GM12878 (cell line): ENCODE data around the gene CDC42BPA. TPM values are rescaled to one million over a fixed set of nuclear protein-coding genes. Genes with fewer than 3 reads are reported as not detected.

ENCODE experiments used
- ATAC-seq: fragments of 200-7000 bp; cut with Tn5 transposase; 3 replicates; pipeline ENCODE4 v1.9.1; 2020; ENCODE audit warnings: mild to moderate bottlenecking, moderate library complexity
- BruUV-seq: library from RNA; stranded (reverse); fragments of 400-500 nt; replicated peaks from 2 replicates; lab custom pipeline; 2021; lab: Mats Ljungman, UMichigan
- CTCF ChIA-PET: fragments of 300-600 bp; sonication (Branson Sonifier 250); formaldehyde crosslinking; extraction: SDS; loops from one replicate; lab custom pipeline; 2021; ENCODE audit warnings: inconsistent platforms; lab: Yijun Ruan, JAX
- POLR2A ChIA-PET: fragments of 350-600 bp; formaldehyde crosslinking; extraction: SDS; loops from one replicate; lab custom pipeline; 2021; ENCODE audit warnings: inconsistent platforms; lab: Charles Lee
- RAD21 ChIA-PET: fragments of 300-600 bp; sonication (Branson Sonifier 250); formaldehyde crosslinking; loops from one replicate; lab custom pipeline; 2023; ENCODE audit warnings: antibody characterized with exemption; ENCODE audit not compliant: unreplicated experiment; lab: Charles Lee
- SMC1A ChIA-PET: fragments of 300-600 bp; sonication (Branson Sonifier 250); formaldehyde crosslinking; loops from one replicate; lab custom pipeline; 2023; ENCODE audit not compliant: unreplicated experiment, uncharacterized antibody; lab: Charles Lee
- DNase-seq: peaks from one replicate; pipeline ENCODE4 v3.0.0-alpha.2; 2011; ENCODE audit warnings: low read depth, low spot score
- FAIRE-seq: peaks from 3 replicates; lab custom pipeline; 2011; peaks lifted over from hg19 to GRCh38; lab: Jason Lieb, UNC
- H2AFZ ChIP-seq: 2 replicates; pipeline ENCODE4 v1.6.0; 2011; ENCODE audit warnings: low read depth, low read length, control low read depth; ENCODE audit not compliant: control insufficient read depth
- H3K27ac ChIP-seq: 2 replicates; pipeline ENCODE4 v1.5.1; 2011; ENCODE audit warnings: control low read depth; ENCODE audit not compliant: control insufficient read depth, insufficient read depth
- H3K27me3 ChIP-seq, 2 experiments: replicated peaks in 1 of 2; 2 replicates each; pipeline versions ENCODE4 v1.6.0 to v1.6.1; 2011; ENCODE audit warnings: low read length in 1 of 2; ENCODE audit not compliant: control insufficient read depth in 2 of 2, insufficient read depth in 2 of 2
- H3K36me3 ChIP-seq, 2 experiments: 2 replicates each; pipeline ENCODE4 v1.5.1; 2011; ENCODE audit warnings: low read length in 1 of 2; ENCODE audit not compliant: control insufficient read depth in 2 of 2, insufficient read depth in 2 of 2
- H3K4me1 ChIP-seq: 2 replicates; pipeline ENCODE4 v1.6.1; 2011; ENCODE audit warnings: mild to moderate bottlenecking, low read length, moderate library complexity, mixed read lengths; ENCODE audit not compliant: control insufficient read depth, insufficient read depth
- H3K4me2 ChIP-seq: 2 replicates; pipeline ENCODE4 v1.6.0; 2011; ENCODE audit warnings: control low read depth; ENCODE audit not compliant: control insufficient read depth, insufficient read depth
- H3K4me3 ChIP-seq: fragments of 200-600 bp; sonication (generic); 2 replicates; pipeline ENCODE4 v1.5.1; 2016
- H3K79me2 ChIP-seq: 2 replicates; pipeline ENCODE4 v1.6.0; 2011; ENCODE audit warnings: low read length; ENCODE audit not compliant: control insufficient read depth, insufficient read depth
- H3K9ac ChIP-seq: 2 replicates; pipeline ENCODE4 v1.8.0; 2011; ENCODE audit warnings: low read length, control low read depth, mixed read lengths; ENCODE audit not compliant: control insufficient read depth, insufficient read depth
- H3K9me3 ChIP-seq: replicated peaks from 3 replicates; pipeline ENCODE4 v1.5.1; 2011; ENCODE audit warnings: mild to moderate bottlenecking, low read length; ENCODE audit not compliant: control insufficient read depth, insufficient read depth
- H4K20me1 ChIP-seq: 2 replicates; pipeline ENCODE4 v1.6.0; 2011; ENCODE audit not compliant: control insufficient read depth, insufficient read depth
- BCL11A ChIP-seq: IDR thresholded peaks from 2 replicates; pipeline ENCODE4 v1.6.1; 2011; ENCODE audit warnings: low read depth, low read length
- CREB1 ChIP-seq: IDR thresholded peaks from 2 replicates; pipeline ENCODE4 v1.6.1; 2012; ENCODE audit warnings: low read depth, mild to moderate bottlenecking, inconsistent platforms
- IKZF2 ChIP-seq, 2 experiments: fragments of 450-650 bp; IDR thresholded peaks; 2 replicates each; pipeline ENCODE4 v1.6.1; 2017; ENCODE audit warnings: mild to moderate bottlenecking in 2 of 2, moderate library complexity in 2 of 2
- PAX8 ChIP-seq: fragments of 450-650 bp; IDR thresholded peaks from 2 replicates; pipeline ENCODE4 v1.6.1; 2017; ENCODE audit warnings: mild to moderate bottlenecking, moderate library complexity
- RCOR1 ChIP-seq: conservative IDR thresholded peaks from 2 replicates; pipeline ENCODE4 v1.6.1; 2012; ENCODE audit warnings: low read depth, low read length, improper control_type of control experiment
- WGBS: methylation state at CpG from one replicate; pipeline ENCODE4 v1.1.6; 2016; ENCODE audit warnings: low lambda C conversion rate; ENCODE audit not compliant: insufficient replicate concordance, insufficient coverage; ENCODE audit errors: missing lambda C conversion rate; 5-methylcytosine and 5-hydroxymethylcytosine counted together
- in situ Hi-C: fragments of 300-500 bp; cut with MboI; formaldehyde crosslinking; loops from 9 replicates; pipeline ENCODE4 v1.14.3; 2018; ENCODE audit warnings: mixed read lengths
- intact Hi-C: fragments of 100-400 bp; cut with micrococcal nuclease; formaldehyde crosslinking; loops from one replicate; pipeline ENCODE4 v1.14.2; 2022; ENCODE audit not compliant: unreplicated experiment
- polyA plus RNA-seq, 11 experiments: library from polyadenylated mRNA; depleted of rRNA in 4 of 11; unstranded in 6 of 11; stranded (reverse) in 5 of 11; fragments of >200 nt; fragmentation: Nextera tagmentation in 4 of 11; fragmentation: Illumina TruSeq in 1 of 11; extraction: Ambion mirVana in 4 of 11; extraction: Trizol in 1 of 11; gene quantifications; 1 replicate in 1 of 11; 2 replicates in 10 of 11; pipeline versions ENCODE4 v1.2.1 to v1.2.3, GENCODE V29; 2011 to 2016; ENCODE audit warnings: inconsistent platforms in 2 of 11, missing spikeins in 2 of 11, low read depth in 1 of 11
- total RNA-seq, 4 experiments: library from RNA; depleted of rRNA in 3 of 4; stranded (reverse); fragments of >200 nt in 3 of 4; fragmentation: Illumina TruSeq in 1 of 4; extraction: Trizol in 1 of 4; gene quantifications; 2 replicates each; pipeline versions ENCODE4 v1.2.1 to v1.2.3, GENCODE V29; 2013 to 2021
- TF ChIP-seq, protein P1 (sequence below): fragments of 450-650 bp; IDR thresholded peaks from 2 replicates; pipeline ENCODE4 v1.6.1; 2017; ENCODE audit warnings: mild to moderate bottlenecking, moderate library complexity
- TF ChIP-seq, protein P2 (sequence below): IDR thresholded peaks from 2 replicates; pipeline ENCODE4 v1.6.1; 2012; ENCODE audit warnings: mild to moderate bottlenecking, low read depth, low read length
- TF ChIP-seq, protein P3 (sequence below): fragments of 450-650 bp; IDR thresholded peaks from 2 replicates; pipeline ENCODE4 v1.6.1; 2016; ENCODE audit warnings: mild to moderate bottlenecking

CDC42BPA gene
- total and polyA plus RNA-seq, 10 of the 15 experiments (the other 5 are each of a cell fraction or from before 2014, with no cell fraction given), result 0.02 to 0.52 (median 0.10) TPM

DNA sequence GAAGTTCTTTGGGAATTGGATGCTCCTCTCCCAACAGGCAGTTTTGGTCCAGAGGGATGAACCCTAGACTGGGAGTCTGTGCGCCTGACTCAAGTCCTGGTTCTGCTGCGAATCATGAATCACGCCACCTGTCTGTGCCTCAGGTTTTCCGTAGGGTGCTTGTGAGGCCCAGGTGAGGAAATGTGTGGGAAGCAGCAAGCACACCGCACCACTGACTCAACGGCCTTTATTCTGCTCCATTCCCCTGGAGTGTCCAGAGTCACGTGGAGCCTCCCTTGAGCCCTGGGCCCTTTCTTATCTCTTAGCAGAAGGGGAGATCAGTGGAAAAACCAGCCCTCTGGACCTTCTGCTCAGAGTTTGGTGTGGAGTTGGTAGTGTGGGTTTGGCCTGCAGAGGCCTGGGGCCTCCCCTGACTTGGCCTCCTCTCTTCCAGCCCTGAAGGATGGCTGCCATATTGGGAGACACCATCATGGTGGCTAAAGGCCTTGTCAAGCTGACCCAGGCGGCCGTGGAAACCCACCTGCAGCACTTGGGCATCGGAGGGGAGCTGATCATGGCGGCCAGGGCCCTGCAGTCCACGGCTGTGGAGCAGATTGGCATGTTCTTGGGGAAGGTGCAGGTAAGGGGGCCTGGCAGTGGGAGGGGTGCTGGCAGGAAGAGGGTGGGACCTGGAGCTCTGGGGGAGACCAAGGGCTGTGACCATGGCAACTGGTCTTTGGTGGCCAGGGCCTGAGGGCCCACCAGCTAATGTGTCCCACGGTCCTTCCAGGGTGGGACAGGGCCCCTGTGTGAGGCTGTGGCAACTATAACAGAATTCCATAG is 357.1 kb downstream of the CDC42BPA start (continued):
- TF ChIP-seq, protein P1, sequence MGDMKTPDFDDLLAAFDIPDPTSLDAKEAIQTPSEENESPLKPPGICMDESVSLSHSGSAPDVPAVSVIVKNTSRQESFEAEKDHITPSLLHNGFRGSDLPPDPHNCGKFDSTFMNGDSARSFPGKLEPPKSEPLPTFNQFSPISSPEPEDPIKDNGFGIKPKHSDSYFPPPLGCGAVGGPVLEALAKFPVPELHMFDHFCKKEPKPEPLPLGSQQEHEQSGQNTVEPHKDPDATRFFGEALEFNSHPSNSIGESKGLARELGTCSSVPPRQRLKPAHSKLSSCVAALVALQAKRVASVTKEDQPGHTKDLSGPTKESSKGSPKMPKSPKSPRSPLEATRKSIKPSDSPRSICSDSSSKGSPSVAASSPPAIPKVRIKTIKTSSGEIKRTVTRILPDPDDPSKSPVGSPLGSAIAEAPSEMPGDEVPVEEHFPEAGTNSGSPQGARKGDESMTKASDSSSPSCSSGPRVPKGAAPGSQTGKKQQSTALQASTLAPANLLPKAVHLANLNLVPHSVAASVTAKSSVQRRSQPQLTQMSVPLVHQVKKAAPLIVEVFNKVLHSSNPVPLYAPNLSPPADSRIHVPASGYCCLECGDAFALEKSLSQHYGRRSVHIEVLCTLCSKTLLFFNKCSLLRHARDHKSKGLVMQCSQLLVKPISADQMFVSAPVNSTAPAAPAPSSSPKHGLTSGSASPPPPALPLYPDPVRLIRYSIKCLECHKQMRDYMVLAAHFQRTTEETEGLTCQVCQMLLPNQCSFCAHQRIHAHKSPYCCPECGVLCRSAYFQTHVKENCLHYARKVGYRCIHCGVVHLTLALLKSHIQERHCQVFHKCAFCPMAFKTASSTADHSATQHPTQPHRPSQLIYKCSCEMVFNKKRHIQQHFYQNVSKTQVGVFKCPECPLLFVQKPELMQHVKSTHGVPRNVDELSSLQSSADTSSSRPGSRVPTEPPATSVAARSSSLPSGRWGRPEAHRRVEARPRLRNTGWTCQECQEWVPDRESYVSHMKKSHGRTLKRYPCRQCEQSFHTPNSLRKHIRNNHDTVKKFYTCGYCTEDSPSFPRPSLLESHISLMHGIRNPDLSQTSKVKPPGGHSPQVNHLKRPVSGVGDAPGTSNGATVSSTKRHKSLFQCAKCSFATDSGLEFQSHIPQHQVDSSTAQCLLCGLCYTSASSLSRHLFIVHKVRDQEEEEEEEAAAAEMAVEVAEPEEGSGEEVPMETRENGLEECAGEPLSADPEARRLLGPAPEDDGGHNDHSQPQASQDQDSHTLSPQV, result no peak
- no peak for TF ChIP-seq BCL11A
- no peak for TF ChIP-seq RCOR1
- TF ChIP-seq CREB1, result no peak
- no peak for TF ChIP-seq IKZF2 (IDR thresholded peaks at IDR 0.05)
- no peak for TF ChIP-seq PAX8

GRCh38 chr1:226960256-226960655 is 358.0 kb downstream of the CDC42BPA start:
- H3K79me2 ChIP-seq, result no peaks in the 10 kb centered on the region
- H3K27ac ChIP-seq, result no peak overlapping the region
- H3K9me3 ChIP-seq, result no peaks in the 10 kb centered on the region; the same call in 2 of the 3 replicates
- no peaks in the 10 kb centered on the region; the same call in 1 of the 2 replicates for H3K4me1 ChIP-seq
- no peak overlapping the region for H3K4me3 ChIP-seq
- in situ Hi-C loops (no loop called here), intact Hi-C loops (no loop called here)
- H3K9ac ChIP-seq, result no peak overlapping the region
- no peak overlapping the region for H3K4me2 ChIP-seq
- ChIA-PET CTCF (no interaction called here), RAD21 (no interaction called here), SMC1A (no interaction called here), POLR2A (no interaction called here)
- H2AFZ ChIP-seq, result no peak overlapping the region
- DNase-seq (no peak), ATAC-seq (no peak), FAIRE-seq (no peak)
- H4K20me1 ChIP-seq, result no peaks in the 10 kb centered on the region; the same call in 1 of the 2 replicates
- no TSS peak for BruUV-seq
- H3K27me3 ChIP-seq, result no peaks in the 10 kb centered on the region
- 84% methylated on average over 5 of the region's 5 CpGs for WGBS
- H3K36me3 ChIP-seq, result peaks cover 0 to 3% of the 10 kb centered on the region in 2 experiments; a peak in 2 of 4 replicates
- TF ChIP-seq, protein P2, sequence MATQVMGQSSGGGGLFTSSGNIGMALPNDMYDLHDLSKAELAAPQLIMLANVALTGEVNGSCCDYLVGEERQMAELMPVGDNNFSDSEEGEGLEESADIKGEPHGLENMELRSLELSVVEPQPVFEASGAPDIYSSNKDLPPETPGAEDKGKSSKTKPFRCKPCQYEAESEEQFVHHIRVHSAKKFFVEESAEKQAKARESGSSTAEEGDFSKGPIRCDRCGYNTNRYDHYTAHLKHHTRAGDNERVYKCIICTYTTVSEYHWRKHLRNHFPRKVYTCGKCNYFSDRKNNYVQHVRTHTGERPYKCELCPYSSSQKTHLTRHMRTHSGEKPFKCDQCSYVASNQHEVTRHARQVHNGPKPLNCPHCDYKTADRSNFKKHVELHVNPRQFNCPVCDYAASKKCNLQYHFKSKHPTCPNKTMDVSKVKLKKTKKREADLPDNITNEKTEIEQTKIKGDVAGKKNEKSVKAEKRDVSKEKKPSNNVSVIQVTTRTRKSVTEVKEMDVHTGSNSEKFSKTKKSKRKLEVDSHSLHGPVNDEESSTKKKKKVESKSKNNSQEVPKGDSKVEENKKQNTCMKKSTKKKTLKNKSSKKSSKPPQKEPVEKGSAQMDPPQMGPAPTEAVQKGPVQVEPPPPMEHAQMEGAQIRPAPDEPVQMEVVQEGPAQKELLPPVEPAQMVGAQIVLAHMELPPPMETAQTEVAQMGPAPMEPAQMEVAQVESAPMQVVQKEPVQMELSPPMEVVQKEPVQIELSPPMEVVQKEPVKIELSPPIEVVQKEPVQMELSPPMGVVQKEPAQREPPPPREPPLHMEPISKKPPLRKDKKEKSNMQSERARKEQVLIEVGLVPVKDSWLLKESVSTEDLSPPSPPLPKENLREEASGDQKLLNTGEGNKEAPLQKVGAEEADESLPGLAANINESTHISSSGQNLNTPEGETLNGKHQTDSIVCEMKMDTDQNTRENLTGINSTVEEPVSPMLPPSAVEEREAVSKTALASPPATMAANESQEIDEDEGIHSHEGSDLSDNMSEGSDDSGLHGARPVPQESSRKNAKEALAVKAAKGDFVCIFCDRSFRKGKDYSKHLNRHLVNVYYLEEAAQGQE, result no peak
- TF ChIP-seq, protein P3, sequence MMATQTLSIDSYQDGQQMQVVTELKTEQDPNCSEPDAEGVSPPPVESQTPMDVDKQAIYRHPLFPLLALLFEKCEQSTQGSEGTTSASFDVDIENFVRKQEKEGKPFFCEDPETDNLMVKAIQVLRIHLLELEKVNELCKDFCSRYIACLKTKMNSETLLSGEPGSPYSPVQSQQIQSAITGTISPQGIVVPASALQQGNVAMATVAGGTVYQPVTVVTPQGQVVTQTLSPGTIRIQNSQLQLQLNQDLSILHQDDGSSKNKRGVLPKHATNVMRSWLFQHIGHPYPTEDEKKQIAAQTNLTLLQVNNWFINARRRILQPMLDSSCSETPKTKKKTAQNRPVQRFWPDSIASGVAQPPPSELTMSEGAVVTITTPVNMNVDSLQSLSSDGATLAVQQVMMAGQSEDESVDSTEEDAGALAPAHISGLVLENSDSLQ, result no peak
